Adrenal gland (tissue), 12 donors: ENCODE results near the gene LRP2. TPM values are rescaled to one million over a fixed set of nuclear protein-coding genes. Genes with fewer than 3 reads are reported as not detected.

ENCODE experiments used
- DNase-seq, 7 donors: peaks; one replicate each; pipeline ENCODE4 v3.0.0-alpha.2; 2019 to 2020
- H3K27ac ChIP-seq, 5 donors: fragments of 200-600 bp; sonication (generic) in 4 of 5; 1 replicate in 3 of 5; 2 replicates in 2 of 5; pipeline versions ENCODE4 v1.5.1 to v1.8.0; 2016 to 2020; ENCODE audit warnings: mild to moderate bottlenecking in 1 of 5
- H3K27me3 ChIP-seq: fragments of 200-600 bp; 2 replicates; pipeline ENCODE4 v1.8.0; 2021
- H3K36me3 ChIP-seq, 2 donors: fragments of 200-600 bp; replicated peaks in 1 of 2; 1 replicate in 1 of 2; 2 replicates in 1 of 2; pipeline versions ENCODE4 v1.5.1 to v1.8.0; 2018 to 2022
- H3K4me1 ChIP-seq, 2 donors: fragments of 200-600 bp; replicated peaks in 1 of 2; 1 replicate in 1 of 2; 2 replicates in 1 of 2; pipeline versions ENCODE4 v1.5.1 to v1.8.0; 2018 to 2021
- H3K4me3 ChIP-seq, 4 donors: fragments of 200-600 bp; sonication (generic) in 3 of 4; one replicate each; pipeline ENCODE4 v1.5.1; 2016 to 2018
- H3K9me3 ChIP-seq, 3 donors: fragments of 200-600 bp; sonication (generic) in 1 of 3; replicated peaks in 1 of 3; 1 replicate in 2 of 3; 2 replicates in 1 of 3; pipeline versions ENCODE4 v1.5.1 to v1.8.0; 2016 to 2021
- POLR2A ChIP-seq, 2 donors: fragments of 450-650 bp; IDR thresholded peaks; one replicate each; pipeline ENCODE4 v1.6.1; 2017; ENCODE audit warnings: antibody characterized with exemption in 2 of 2, mild to moderate bottlenecking in 2 of 2, moderate library complexity in 1 of 2
- WGBS, 4 donors: extraction: QIAGEN DNeasy Blood & Tissue Kit in 2 of 4; methylation state at CpG; one replicate each; pipeline versions ENCODE4 v1.1.5 to v1.1.7; 2013 to 2017; 5-methylcytosine and 5-hydroxymethylcytosine counted together
- intact Hi-C, 2 donors: fragments of 100-400 bp; cut with DNase I; formaldehyde crosslinking; loops; one replicate each; pipeline versions ENCODE4 v1.14.1 to v1.15.0; 2022 to 2023
- polyA plus RNA-seq, 3 donors: library from polyadenylated mRNA; stranded (reverse); fragments of 200-250 nt in 2 of 3; fragments of 350-450 nt in 1 of 3; fragmentation: Illumina TruSeq in 1 of 3; extraction: RNeasy Lipid Tissue Mini Kit (QIAGEN cat#74804) in 1 of 3; gene quantifications; one replicate each; pipeline ENCODE4 v1.2.3, GENCODE V29; 2013 to 2014
- total RNA-seq, 9 donors: library from RNA; depleted of rRNA in 4 of 9; stranded (reverse); fragments of >200 nt in 4 of 9; fragments of 120-200 nt in 1 of 9; fragmentation: NEBNext Ultra II Directional in 1 of 9; extraction: Animal tissue kit (Norgen Biotek cat#: 25700) in 1 of 9; gene quantifications; one replicate each; pipeline versions ENCODE4 v1.1.0 to v1.2.4, GENCODE V29; 2013 to 2023
- TF ChIP-seq, protein P1 (sequence below), 6 experiments: fragments of 450-650 bp in 4 of 6; fragments of 200-600 bp in 2 of 6; sonication (generic) in 1 of 6; IDR thresholded peaks; 1 replicate in 5 of 6; 2 replicates in 1 of 6; pipeline versions ENCODE4 v1.5.1 to v1.8.0; 2016 to 2021; ENCODE audit warnings: antibody characterized with exemption in 6 of 6, mild to moderate bottlenecking in 2 of 6, moderate library complexity in 1 of 6
- donor health status: healthy with polysubstance abuse.
- donor health status: Bipolar disorder and iron deficiency.
- donor health status: DM: yes; HTN: yes; CAD: no.
- donor health status: DM: no; HTN: no; CAD: no.
- donor health status: DM: no; HTN: no; CAD: no.
- donor health status: DM: yes; HTN: yes; CAD: no.

The LRP2 gene
- total and polyA plus RNA-seq, 12 donors: 0.04 to 0.43 (median 0.10) TPM; not detected in 8

DNA sequence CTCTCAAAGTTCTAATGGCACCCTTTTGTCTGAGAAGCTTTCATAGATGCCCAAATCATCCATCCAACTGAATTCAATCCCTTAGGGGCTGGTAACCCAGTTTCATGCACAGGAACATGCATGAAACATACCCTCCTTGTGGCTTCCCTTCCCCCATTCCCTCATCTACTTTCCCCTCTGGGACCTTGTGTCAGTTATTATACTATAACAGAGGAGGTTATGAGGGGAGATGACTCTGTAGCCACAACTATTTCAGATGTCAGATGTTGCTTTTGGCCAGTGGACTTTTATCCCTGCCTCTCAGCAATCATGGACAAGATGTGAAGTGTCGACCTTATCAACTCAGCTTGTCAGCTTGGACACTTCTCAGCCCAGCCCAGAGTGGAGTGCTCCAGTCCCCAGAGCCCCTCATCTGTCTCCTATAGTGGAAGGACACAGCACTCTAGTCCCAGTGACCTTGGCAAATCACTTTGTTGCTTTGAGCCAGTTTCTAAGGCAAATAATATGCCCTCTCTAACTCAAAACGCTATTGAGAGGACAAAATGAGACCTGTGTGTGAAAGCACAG, 284.6 kb downstream of the LRP2 start:
- no peaks in the 10 kb centered on the region for H3K9me3 ChIP-seq
- no peak for TF ChIP-seq POLR2A (IDR thresholded peaks at IDR 0.05)
- TF ChIP-seq, protein P1, sequence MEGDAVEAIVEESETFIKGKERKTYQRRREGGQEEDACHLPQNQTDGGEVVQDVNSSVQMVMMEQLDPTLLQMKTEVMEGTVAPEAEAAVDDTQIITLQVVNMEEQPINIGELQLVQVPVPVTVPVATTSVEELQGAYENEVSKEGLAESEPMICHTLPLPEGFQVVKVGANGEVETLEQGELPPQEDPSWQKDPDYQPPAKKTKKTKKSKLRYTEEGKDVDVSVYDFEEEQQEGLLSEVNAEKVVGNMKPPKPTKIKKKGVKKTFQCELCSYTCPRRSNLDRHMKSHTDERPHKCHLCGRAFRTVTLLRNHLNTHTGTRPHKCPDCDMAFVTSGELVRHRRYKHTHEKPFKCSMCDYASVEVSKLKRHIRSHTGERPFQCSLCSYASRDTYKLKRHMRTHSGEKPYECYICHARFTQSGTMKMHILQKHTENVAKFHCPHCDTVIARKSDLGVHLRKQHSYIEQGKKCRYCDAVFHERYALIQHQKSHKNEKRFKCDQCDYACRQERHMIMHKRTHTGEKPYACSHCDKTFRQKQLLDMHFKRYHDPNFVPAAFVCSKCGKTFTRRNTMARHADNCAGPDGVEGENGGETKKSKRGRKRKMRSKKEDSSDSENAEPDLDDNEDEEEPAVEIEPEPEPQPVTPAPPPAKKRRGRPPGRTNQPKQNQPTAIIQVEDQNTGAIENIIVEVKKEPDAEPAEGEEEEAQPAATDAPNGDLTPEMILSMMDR (IDR thresholded peaks at IDR 0.05): no peak
- 22 to 31% (median 27%) methylated on average over 2 of the region's 2 CpGs for WGBS, 4 donors
- H3K36me3 ChIP-seq: no peaks in the 10 kb centered on the region
- H3K4me1 ChIP-seq: peaks cover 0 to 5% of the 10 kb centered on the region in 2 donors
- H3K4me3 ChIP-seq: no peak overlapping the region
- DNase-seq: no peak
- intact Hi-C loops: no loop called here
- no peak overlapping the region for H3K27ac ChIP-seq
- H3K27me3 ChIP-seq: no peaks in the 10 kb centered on the region

Other genes starting within 250 kb of the LRP2 start
- 10 to 100 TPM in 6 of 9 donors, 1 to 10 TPM in 3; 4.1 to 13.9 (median 10.8) TPM for gene BBS5, start 117.0 kb upstream of the LRP2 start, total RNA-seq
- gene BBS5, start 117.0 kb upstream of the LRP2 start, polyA plus RNA-seq: 10 to 100 TPM in 1 of 3 donors, 1 to 10 TPM in 2; 3.6 to 15.7 (median 8.8) TPM
- 1 to 10 TPM in 2 of 9 donors, under 1 TPM in 7; 0.28 to 3.1 (median 0.42) TPM for gene KLHL41, start 147.2 kb upstream of the LRP2 start, total RNA-seq
- 1 to 10 TPM in 1 of 3 donors, under 1 TPM in 2; 0.18 to 1.4 (median 0.91) TPM for gene KLHL41, start 147.2 kb upstream of the LRP2 start, polyA plus RNA-seq
- 10 to 100 TPM in 7 of 9 donors, 1 to 10 TPM in 2; 5.9 to 44.1 (median 17.3) TPM for gene FASTKD1, start 211.3 kb upstream of the LRP2 start, total RNA-seq
- gene FASTKD1, start 211.3 kb upstream of the LRP2 start, polyA plus RNA-seq: 100 to 1,000 TPM in 1 of 3 donors, 10 to 100 TPM in 2; 27.3 to 121 (median 31.0) TPM
- gene PPIG, start 221.8 kb upstream of the LRP2 start, total RNA-seq: 10 to 100 TPM; 15.4 to 52.2 (median 43.0) TPM
- gene PPIG, start 221.8 kb upstream of the LRP2 start, polyA plus RNA-seq: 100 to 1,000 TPM in 1 of 3 donors, 10 to 100 TPM in 2; 47.3 to 111 (median 83.4) TPM